ENCODE measurements around the gene PSPH. TPM values are rescaled to one million over a fixed set of nuclear protein-coding genes. Genes with fewer than 3 reads are reported as not detected.
"Not testable (repeated sequence)": the region's sequence is repeated elsewhere in the genome, so short reads cannot be mapped to it uniquely, and the experiment has no call there.

PSPH gene
- 10.1 TPM for total RNA-seq
- long read RNA-seq, partial matches to known transcripts, result 2 of 11 reads
- long read RNA-seq, other reads (novel, unspliced or antisense), result 7 of 11 reads

DNA sequence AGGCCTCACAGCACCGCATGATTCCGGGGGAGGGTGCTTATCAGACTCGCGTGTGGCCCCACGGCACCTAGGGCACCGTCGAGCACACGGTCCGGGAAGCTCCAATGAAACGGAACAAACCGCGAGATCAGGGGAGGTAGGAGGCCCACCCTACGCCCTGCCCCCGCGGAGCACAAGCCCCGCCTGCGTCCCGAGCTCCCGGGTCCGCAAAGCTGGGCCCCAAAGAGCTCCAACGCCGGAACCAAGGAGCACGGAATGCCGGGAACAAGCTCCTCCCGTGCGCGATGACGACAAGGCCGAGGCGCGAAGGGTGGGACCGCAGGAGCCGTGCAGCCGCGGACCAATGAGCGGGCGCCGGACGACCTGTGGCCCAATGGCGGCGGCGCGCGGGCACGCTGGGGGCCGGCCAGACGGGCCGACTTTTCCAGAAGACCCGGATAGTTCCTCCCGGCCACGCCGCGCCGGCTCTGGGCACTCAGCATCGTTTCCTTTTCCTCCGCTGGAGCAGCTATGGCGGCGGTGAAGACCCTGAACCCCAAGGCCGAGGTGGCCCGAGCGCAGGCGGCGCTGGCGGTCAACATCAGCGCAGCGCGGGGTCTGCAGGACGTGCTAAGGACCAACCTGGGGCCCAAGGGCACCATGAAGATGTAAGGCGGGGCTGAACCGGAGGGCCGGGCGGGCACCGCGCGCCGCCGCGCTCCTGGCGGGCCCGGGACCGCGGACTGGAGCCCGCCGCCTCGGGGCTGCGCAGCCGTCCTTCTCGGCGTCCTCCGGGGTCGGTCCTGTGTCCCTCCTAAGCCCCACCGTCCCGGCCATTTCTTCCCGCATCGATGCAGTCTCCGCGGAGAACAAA lies at the start of gene PSPH, which contains the start of gene CCT6A:
Gene PSPH, minus strand, starts transcription at position 106 of the 853 bp plus-strand sequence. CDS start 30,232 bp downstream, outside the sequence.
Gene CCT6A, plus strand, starts transcription at position 427 of the 853 bp plus-strand sequence. Its CDS starts 84 bp downstream, at position 511.
- DNase-seq (peak; percentile 99), ATAC-seq (peak; percentile 99)
- peaks cover 28% of the 10 kb centered on the region for H3K4me1 ChIP-seq
- TF ChIP-seq, protein P1, sequence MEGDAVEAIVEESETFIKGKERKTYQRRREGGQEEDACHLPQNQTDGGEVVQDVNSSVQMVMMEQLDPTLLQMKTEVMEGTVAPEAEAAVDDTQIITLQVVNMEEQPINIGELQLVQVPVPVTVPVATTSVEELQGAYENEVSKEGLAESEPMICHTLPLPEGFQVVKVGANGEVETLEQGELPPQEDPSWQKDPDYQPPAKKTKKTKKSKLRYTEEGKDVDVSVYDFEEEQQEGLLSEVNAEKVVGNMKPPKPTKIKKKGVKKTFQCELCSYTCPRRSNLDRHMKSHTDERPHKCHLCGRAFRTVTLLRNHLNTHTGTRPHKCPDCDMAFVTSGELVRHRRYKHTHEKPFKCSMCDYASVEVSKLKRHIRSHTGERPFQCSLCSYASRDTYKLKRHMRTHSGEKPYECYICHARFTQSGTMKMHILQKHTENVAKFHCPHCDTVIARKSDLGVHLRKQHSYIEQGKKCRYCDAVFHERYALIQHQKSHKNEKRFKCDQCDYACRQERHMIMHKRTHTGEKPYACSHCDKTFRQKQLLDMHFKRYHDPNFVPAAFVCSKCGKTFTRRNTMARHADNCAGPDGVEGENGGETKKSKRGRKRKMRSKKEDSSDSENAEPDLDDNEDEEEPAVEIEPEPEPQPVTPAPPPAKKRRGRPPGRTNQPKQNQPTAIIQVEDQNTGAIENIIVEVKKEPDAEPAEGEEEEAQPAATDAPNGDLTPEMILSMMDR (IDR thresholded peaks at IDR 0.05), result no peak
- peak within 1 kb of the TSS; percentile 69 for H3K4me3 ChIP-seq
- no peaks in the 10 kb centered on the region for H3K27me3 ChIP-seq
- peak within 1 kb of the TSS; percentile 92 for H3K27ac ChIP-seq
- intact Hi-C loops (cut with DNase I), result no loop called here
- H3K36me3 ChIP-seq, result peaks cover 39% of the 10 kb centered on the region
- no peaks in the 10 kb centered on the region for H3K9me3 ChIP-seq

GRCh38 chr7:56099653-56100052 lies 48.4 kb upstream of the PSPH start:
- DNase-seq, result no peak
- H3K36me3 ChIP-seq, result peaks cover 52% of the 10 kb centered on the region
- no peak for ATAC-seq

DNA sequence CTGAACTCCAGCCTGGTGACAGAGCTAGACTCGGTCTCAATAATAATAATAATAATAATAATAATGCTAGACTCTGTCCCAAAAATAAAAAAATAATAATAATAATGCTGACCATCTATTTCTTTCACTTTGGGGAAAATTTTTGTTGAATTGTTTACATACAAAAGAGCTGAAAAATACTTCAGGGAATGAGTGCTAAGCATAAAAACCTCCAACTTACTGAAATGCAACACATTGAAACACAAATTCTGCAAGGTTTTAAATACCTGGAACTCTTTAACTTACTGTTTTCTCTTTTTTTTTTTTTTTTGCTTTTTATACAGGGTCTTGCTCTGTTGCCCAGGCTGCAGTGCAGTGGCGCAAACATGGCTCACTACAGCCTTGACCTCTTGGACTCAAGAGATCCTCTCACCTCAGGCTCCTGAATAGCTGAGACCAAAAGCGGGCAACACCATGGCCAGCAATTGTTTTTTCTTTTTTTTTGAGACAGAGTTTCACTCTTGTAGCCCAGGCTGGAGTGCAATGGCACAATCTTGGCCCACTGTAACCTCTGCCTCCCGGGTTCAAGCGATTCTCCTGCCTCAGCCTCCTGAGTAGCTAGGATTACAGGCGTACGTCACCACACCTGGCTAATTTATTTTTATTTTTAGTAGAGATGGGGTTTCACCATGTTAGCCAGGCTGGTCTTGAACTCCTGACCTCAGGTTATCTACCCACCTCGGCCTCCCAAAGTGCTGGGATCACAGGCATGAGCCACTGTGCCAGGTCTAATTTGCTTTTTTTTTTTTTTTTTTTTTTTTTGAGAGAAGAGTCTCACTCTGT lies 47.2 kb upstream of the PSPH start:
- H3K4me3 ChIP-seq; ATAC-seq; H3K27me3 ChIP-seq; DNase-seq; H3K27ac ChIP-seq; H3K9me3 ChIP-seq; intact Hi-C loops (cut with DNase I); H3K4me1 ChIP-seq: not testable (repeated sequence)
- peaks cover 42% of the 10 kb centered on the region for H3K36me3 ChIP-seq

More at GRCh38 chr7:56099653-56100052, 48.4 kb upstream of the PSPH start:
- intact Hi-C loops (cut with DNase I), result no loop called here
- Histone ChIP-seq H3K9me3 (no peaks in the 10 kb centered on the region), H3K27ac (no peak overlapping the region), H3K27me3 (no peaks in the 10 kb centered on the region), H3K4me1 (peaks cover 1% of the 10 kb centered on the region), H3K4me3 (no peak overlapping the region)
- TF ChIP-seq, protein P1 (IDR thresholded peaks at IDR 0.05), result no peak

GRCh38 chr7:56097700-56098099 lies 46.5 kb upstream of the PSPH start:
- Histone ChIP-seq H3K36me3 (peaks cover 35% of the 10 kb centered on the region), H3K9me3 (no peaks in the 10 kb centered on the region), H3K4me1 (no peaks in the 10 kb centered on the region), H3K4me3 (no peak overlapping the region), H3K27me3 (no peaks in the 10 kb centered on the region), H3K27ac (no peak overlapping the region)
- ATAC-seq (peak; percentile 21), DNase-seq (no peak)
- TF ChIP-seq, protein P1 (IDR thresholded peaks at IDR 0.05), result no peak
- intact Hi-C loops (cut with DNase I), result no loop called here

DNA sequence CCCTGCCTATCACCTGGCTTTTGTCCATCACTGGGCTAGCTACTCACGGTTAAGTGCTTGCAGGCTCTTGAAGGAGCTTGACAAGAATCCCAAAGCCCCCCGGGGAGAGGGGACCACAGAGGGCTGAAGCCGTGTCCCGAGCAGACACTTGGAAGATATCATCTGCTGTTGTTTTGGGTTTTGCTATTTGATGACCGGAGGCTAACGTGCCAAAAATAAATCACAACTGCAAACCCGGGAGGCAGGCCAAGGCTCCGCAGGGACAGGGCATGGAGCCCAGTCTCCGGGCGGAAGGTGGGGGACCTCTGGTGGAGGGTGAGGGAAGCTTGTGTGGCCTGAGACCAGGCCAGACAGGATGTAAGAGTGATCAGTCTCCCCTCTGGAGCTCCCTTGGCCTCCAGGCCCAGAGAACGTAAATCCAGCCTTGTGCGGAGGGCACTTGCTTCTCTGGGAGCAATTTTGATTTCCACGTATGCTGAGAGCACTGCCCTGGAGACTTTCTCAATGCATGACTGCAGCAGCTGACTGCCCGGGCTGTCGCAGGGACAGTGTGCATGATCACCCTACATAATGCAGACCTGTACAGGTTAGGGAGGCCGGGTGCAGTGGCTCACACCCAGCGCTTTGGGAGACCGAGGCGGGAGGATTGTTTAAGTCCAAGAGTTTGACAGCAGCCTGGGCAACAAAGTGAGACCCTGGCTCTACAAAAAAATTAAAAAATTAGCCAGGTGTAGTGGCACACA lies 41.7 kb upstream of the PSPH start, which contains the start of gene PHKG1:
Gene PHKG1, minus strand, starts transcription at position 164 of the 743 bp plus-strand sequence. CDS start 4,011 bp downstream, outside the sequence.
- no peaks in the 10 kb centered on the region for H3K36me3 ChIP-seq
- H3K4me3 ChIP-seq, result no peak within 1 kb of the TSS
- ATAC-seq, result peak; percentile 94
- no peaks in the 10 kb centered on the region for H3K4me1 ChIP-seq
- TF ChIP-seq, protein P1 (IDR thresholded peaks at IDR 0.05), result peak; percentile 60
- DNase-seq, result peak; percentile 81
- intact Hi-C loops (cut with DNase I), result no loop called here
- H3K27ac ChIP-seq, result no peak within 1 kb of the TSS
- H3K27me3 ChIP-seq, result no peaks in the 10 kb centered on the region
- H3K9me3 ChIP-seq, result no peaks in the 10 kb centered on the region

DNA sequence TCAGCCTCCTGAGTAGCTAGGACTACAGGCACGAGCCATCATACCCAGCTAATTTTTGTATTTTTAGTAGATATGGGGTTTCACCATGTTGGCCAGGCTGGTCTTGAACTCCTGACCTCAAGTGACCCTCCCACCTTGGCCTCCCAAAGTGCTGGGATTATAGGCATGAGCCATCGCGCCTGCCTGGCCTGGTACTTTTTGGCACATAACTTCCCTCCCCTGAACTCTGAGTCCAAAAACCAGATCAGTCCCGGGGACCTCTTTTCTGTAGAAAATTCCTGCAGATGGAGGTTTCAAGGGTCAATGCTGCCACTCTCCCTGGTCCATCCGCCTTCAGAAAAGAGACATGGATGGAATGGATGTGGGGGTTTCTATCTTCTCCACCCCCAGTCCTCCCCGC lies 41.1 kb upstream of the PSPH start:
- H3K4me3 ChIP-seq, result not testable (repeated sequence)

More for the DNA sequence above, 41.1 kb upstream of the PSPH start:
- intact Hi-C loops (cut with DNase I); H3K36me3 ChIP-seq; ATAC-seq; DNase-seq; H3K4me1 ChIP-seq; H3K27me3 ChIP-seq; H3K9me3 ChIP-seq; H3K27ac ChIP-seq: not testable (repeated sequence)

Measured in upper lobe of right lung (tissue), 1 donor.